HG03039 (cell line): ENCODE results near the gene CLMP.
"Not testable (repeated sequence)": the region's sequence is repeated elsewhere in the genome, so short reads cannot be mapped to it uniquely, and the experiment has no call there.

Experiments used
- ATAC-seq: cut with Tn5 transposase; IDR thresholded peaks from one replicate; pipeline ENCODE4 v1.9.1; 2021; ENCODE audit warnings: mild to moderate bottlenecking, moderate library complexity; ENCODE audit not compliant: unreplicated experiment

The CLMP gene

DNA sequence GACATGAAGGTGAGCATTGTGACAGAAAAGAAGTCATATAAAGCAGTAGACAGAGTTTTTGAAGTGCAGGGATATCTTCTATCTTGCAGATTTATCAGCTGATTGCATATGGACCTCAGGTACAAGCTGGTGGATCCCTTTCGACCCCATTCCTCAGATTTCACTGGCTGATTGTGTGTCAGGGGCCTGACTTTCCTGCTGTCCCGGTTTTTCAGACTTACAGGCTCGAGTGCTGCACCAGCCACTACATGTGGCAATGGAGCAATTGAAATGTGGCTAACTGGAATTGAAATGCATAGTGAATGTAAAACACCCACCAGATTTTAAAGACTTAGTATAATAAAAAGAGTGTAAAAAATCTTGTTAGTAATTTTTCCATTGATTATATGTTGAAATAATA, 50.3 kb downstream of the CLMP start:
- ATAC-seq, result no peak

DNA sequence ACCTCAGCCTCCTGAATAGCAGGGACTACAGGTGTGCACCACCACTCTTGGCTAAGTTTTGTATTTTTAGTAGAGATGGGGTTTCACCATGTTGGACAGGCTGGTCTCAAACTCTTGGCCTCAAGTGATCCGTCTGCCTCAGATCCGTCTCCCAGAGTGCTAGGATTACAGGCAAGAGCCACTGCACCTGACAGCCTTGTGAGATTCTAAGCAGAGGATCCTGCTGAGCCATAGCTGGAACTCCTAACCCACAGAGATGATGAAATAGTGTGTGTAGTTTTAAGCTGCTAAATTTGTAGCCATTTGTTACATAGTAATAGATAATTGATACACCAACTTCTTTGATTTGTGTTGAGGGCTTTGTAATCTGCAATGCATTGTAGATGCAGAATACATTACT, 51.1 kb downstream of the CLMP start:
- ATAC-seq, result no peak

DNA sequence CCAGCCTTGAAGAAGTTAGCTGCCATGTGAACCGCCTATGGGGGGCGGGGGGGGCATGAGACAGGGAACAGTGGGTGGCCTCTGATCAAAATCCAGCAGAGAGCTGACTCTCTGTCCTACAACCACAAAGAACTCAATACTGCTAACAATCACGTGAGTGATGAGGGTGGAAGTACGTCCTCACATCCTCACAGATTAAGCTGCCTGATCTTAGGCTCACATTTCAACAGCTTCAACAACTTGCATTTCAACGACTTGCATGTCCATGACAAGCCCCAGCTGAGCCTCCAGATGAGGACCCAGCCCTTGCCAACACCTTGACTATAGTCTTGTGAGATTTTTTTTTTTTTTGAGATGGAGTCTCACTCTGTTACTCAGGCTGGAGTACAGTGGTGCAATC, 51.6 kb downstream of the CLMP start:
- ATAC-seq, result no peak

DNA sequence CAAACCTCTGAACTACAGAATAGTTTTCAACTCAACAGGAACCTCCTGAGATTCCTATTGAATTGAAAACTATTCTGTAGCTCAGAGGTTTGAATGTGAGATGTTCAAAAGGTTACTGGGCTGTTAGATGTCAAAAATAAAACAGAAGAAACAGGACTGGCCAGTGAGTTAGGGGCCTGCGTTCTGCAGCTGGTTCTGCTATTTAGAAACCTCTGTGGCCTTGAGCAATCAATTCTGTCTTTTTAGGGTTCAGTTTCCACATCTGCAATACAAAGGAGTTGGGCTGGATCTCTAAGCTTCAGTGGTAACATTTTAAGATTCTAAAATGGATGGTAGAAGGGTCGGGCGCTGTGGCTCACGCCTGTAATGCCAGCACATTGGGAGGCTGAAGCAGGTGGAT, 55.8 kb downstream of the CLMP start:
- ATAC-seq, result no peak

DNA sequence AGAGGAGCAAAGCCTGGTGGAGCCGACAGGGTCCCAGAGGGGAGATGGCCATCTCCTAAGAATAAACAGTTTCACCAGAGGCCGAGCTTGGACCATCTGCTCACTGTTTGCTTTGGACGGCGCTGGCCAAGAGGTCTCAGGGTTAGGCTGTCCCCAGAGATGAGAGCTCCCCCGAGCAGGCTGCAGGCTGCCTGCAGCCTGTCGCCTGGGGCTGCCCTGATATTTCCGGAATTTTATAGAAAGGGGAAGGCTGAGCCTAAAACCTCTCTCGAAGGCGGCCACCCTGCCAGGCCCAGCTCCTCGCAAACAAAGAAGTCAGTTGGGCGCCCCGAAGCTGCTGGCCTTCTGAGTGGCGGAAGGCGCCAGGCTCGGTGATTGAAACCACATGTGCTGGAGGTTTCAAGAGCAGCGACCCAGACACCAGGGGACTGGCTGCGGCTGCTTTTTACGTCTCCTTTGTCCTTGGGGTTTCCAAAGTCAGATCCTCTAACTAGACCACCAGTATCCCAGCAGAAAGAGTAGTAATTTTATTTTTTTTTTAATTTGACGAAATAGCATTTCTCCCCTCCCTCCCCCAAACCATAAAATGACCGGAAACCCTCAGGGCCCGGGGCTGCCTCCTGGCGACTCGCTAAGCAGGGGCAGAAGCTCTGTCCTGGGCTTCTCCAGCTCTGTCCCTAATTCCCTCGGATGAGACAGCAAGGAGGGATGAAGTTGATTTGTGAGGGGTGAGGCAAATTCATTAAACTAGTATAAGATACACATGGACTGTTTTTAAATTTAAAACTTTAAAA, 57.4 kb downstream of the CLMP start:
- ATAC-seq, result no peak

DNA sequence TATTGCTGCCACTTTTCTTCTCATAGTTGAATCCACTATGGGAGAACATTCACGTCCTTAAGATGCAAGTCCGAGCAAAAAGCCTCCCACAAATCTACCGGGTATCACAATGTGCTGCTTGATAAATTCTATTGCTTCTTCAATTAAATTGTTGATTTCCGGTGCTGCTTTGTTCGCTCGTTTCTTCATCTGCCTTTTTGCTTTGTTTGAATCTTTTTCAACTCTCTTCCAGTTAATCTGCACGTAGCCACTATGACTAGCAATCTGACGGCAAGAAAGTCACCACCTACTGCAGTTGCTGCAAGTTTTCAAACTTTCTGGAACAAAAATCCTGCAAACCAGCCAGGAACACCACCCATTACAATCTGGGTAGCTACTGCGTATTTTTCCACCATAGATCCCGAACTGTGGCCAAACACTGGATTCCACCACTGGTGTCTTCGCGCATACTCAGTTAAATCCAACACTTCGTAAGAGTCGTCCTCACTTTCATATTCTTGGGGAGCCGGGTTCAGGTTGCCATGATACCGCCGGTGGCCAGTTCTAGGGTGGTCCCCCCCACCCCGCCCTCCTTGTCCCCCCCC, 59.1 kb downstream of the CLMP start:
- ATAC-seq, result no peak

DNA sequence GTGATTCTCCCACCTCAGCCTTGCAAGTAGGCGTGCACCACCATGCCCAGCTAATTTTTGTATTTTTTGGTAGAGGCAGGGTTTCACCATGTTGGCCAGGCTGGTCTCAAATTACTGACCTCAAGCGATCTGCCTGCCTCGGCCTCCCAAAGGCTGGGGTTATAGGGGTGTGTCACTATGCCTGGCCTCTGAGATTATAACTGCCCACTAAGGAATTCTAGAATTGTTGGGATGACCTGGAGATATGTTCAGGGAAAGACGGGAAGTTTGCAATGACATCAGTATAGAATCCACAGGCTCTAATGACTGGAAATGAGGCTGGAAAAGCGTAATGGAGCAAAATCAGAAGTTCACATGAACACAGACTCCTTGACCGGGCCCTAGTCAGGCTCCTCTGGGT, 62.2 kb downstream of the CLMP start:
- no peak for ATAC-seq

DNA sequence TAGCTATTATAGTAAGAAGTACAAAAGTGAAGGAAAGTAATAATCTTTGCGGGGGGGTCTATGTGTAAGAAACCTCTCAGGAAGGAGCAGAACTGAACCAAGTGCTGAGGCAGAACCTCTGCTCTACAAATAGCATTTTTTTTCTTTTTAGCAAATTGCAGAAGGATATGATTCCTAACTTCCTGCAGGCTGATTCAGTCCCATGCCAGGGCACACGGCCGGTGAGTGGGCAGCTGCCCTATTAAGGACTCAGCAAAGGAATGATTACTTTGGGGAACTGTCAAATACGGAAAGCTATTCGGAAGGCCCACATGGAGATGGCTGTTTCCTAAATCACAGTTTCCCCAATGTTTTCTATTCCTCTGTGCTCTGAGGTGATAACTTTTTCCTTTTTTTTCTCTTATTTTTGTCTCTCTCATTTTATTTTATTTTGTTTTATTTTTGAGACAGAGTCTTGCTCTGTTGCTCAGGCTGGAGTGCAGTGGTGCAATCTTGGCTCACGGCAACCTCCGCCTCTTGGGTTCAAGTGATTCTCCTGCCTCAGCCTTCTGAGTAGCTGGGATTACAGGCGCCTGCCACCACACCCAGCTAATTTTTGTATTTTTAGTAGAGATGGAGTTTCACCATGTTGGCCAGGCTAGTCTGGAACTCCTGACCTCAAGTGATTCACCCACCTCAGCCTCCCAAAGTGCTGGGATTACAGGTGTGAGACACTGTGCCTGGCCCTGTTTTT, 62.8 kb downstream of the CLMP start:
- not testable (repeated sequence) for ATAC-seq

DNA sequence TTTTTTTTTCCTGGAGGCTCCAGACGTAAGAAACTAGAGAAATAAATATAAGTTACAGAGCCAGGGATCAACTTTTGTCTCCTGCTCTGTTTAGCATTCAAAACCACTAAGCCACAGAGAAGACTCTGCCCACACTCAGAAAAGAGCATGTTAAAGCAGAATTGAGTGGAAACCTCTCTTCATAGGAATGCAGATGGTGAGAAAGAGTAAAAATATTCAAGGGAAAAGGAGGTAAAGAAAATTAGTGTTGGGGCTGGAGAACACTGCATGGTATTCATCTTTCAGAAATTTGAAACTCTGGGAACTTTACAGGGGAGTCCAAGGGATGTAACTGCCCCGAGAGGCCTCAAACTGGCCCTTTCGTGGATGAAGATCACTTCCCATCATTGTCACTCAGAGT, 65.1 kb downstream of the CLMP start:
- ATAC-seq, result no peak

DNA sequence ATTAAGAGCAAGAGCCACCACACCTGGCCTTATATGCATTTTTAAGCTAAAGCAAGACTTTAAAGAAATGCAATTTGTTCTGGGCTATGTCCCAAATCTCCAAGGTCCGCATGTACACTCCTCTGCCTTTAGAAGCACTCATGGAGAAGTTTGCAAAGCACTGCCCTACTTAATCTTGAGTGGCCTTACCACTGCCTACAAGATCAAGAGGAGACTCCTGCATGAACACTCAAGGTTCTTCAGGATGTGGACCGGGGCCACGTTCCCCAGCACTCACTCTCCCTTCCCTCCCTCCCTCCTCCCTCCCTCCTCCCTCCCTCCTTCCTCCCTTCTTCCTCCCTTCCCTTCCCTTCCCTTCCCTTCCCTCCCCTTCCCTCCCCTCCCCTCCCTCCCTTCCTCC, 69.9 kb downstream of the CLMP start:
- ATAC-seq, result no peak

DNA sequence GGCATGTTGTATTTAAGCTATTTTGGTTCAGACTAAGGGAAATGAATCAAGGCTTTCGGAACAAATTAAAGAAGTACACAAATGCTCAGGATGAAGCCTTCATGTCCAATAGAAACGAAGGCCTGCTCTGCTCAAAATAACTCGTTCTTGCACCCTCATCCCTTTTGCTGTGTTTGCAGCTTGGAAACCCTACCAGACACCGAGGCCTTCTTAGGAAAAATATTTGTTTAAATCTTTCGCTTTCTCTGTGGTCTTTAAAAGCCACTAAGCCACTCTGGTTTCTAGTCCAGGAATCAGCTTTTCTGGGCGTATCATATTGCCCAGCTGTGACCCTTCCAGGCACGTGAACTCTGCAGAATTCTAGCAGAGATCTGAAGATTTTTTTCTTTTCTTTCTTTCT, 72.2 kb downstream of the CLMP start:
- no peak for ATAC-seq

DNA sequence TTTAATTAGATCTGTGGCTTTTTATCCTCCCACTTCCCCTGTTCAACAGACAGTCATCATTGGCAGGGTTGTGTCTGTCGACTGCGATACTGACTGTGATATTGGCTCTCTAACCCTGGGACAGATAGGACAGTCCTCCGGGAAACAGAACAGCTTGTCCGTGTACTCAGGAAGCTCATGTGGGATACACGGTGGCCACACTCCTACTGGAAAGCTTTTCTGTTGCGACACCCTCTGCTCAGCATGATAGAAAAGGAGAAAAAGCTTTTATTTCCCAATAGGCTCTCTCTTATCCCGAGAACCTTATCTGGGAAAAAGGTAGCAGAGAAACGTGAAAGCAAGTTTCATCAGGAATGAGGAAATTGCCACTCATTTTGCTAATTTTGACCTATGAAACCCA, 72.7 kb downstream of the CLMP start:
- ATAC-seq, result no peak

DNA sequence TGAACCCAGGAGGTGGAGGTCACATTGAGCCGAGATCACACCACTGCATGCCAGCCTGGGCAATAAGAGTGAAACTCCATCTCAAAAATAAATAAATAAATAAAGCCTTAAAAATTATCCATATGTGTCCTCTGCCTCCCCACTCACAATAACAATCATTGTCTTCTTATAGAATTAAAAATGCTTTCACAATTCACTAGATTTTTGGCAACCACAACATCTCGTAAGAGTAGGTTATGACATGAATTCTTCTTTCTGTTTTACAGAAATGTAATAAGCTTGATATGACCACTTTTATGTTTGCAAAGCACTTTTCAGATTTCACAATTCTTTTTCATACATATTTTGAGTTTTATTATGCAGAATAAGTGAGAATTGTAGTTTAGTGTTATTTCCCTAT, 78.6 kb downstream of the CLMP start:
- ATAC-seq, result no peak

DNA sequence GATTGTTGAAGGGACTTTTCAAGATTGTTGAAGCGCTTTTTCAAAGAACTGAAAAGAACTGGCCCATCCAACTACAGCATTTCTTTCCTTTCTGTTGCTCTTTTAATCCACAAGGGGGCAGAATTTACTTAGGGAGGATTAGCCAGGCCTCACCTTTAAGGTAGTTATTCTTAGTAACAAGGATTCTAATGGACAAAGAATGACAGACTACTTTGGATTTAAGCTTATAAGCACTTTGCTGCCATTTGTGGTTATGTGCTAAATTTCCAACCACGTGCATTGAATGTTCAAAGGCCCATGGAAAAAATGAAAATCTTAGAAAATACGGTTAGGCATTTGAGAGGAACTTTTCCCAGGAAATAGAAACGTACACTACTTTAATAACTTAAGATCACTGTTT, 83.6 kb downstream of the CLMP start:
- no peak for ATAC-seq

DNA sequence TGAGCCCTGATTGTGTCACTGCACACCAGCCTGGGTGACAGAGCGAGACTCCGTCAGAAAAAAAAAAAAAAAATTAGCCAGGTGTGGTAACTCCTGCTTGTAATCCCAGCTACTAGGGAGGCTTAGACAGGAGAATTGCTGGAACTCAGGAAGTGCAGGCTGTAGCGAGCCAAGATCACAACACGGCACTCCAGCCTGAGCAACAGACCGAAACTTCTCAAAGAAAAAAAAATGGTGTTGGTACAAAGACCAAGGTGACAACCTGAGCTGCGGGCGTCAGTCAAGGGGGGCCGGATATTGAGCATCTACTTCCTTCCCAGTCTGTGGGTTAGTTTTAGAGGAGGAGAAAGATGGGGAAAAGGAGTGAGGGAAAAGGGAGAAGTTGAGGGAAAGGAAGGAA, 84.7 kb downstream of the CLMP start:
- ATAC-seq, result no peak

DNA sequence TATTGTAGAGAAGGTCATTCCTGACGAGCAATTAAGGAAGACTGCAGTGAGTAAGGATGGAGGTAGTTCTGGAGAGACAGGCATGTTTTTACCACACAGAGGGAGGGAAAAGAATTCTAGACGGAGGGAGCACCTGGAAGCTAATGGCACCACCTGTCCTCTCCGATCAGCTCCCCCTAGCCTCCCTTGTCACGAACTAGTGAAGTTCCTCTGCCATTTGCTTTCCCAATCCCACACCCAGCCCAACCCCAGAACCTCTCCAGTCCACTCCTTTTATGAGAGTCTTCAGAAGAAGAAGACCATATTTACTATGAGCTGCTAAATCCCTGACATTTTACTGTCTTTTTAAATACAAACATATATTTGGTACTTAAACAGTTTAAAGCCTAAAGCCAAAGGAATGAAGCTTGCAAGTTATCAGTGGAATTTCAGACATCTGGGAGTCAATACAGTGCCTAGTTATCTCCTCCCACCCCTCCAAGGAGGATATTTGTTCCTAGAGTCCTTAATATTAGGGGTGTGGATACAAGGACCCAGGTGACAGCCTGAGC, 87.0 kb downstream of the CLMP start:
- ATAC-seq, result no peak

DNA sequence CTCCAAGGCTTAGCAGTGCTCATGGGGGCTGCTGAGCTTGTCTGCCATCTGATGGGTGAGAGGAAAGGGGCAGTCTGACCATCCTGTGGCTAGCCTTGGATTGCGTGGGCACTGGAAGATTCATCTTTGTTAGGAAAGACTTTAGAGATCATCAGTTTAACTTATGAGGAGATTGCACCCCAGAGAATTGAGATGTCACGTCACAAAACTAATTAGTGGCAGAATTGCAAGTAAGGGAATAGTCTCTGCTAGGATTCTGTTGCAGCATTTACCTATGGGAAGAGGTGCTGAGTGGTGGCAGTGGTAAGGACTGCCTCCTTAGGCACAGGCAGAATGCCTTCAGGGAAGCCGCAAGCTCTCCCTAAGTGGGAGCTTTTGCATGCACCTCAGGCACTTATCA, 90.4 kb downstream of the CLMP start:
- ATAC-seq, result no peak

DNA sequence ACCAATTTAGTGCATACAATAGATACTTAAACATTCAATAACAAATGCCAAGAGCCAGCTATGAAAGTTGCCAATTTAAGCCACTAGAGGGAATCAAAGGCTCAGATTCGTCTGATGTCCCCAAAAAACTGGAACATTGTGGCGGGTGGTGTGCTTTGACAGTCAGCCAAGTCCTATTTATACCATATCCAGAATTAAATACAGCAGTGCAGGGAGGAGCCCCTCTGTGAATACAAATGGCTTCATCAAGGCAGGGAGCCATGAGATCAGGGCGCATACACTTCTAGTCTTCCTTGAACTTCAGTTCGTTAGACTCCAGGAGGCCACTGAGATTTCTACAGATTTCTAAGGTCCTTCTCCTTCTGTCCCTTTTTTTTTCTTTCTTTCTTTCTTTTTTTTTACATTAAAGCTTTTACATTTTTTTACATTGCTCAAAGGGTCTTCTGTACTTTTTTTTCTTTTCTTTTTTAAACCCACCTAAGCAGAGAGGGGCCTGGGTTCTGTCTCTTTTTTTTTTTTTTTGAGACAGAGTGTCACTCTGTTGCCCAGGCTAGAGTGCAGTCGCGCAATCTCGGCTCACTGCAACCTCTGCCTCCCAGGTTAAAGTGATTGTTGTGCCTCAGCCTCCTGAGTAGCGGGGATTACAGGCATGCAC, 91.6 kb downstream of the CLMP start:
- ATAC-seq, result no peak

DNA sequence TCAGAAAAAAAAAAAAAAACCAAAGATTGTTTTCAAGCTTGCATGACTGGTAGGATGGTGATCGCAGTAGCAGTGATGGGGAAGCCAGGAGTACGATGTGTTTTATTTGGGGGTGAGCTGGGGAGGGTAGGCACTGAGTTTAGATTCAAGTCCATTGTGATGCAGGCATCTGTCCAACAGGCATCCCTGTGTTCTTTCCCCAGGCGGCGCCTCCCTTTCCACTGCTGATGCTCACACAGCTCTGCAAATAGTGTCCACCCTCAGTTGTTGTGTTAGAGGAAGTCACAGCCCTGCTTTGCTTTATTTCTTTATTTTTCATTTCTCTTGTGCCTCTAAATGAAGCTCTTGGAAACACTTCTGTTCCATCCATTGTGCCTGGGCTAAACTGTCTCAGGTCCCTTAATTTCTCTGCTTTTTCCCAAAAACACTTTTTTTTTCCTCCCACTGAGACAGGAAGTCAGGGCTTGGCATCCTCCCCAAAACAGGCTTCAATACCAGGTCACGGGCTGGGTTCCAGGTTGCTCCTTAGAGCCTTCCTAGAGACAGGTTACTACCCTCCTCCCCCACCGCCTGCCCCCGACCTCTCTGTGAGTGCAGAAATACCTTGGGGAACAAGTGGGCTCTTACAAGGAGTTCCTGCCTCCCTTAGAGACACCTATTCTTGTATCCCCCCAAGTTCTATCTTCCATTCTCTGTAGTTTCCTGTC, 94.5 kb downstream of the CLMP start:
- ATAC-seq, result no peak

DNA sequence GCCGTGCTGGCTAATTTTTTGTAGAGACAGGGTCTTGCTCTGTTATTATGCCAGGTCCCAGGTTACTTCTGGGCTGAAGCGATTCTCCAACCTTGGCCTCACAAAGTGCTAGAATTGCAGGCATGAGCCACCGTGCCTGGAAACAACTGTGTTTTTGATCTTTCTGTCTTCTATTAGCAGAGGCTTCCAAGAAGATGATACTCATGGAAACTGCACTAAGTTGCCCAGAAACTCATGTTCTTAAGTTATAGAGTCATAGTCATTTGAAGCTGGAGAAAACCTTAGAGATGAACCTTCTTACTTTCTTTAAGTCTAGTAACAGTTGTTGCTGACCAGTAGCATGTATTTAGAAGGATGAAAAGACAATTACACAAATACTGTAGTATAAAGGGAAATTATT, 96.1 kb downstream of the CLMP start:
- ATAC-seq, result no peak

DNA sequence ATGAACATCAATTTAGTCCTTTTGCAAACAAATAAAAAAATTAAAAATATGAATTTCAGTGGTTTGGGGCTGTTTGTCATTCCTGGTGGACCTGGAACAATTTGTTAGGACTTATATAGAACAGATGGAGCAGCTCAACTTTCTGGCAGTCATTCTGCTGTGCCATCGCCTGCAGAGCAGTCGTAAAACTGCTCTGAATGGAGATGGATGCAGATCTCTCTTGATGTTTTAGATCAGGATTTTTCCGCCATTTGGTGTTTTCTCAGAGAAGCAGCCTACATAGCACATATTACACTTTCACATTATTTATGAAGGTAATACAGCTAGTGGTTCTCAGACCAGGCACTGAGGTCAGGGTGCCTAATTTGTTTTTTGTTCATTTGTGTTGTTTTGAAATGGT, 101.3 kb downstream of the CLMP start:
- no peak for ATAC-seq
